Measurements from ENCODE around the gene TAL1.

DNA sequence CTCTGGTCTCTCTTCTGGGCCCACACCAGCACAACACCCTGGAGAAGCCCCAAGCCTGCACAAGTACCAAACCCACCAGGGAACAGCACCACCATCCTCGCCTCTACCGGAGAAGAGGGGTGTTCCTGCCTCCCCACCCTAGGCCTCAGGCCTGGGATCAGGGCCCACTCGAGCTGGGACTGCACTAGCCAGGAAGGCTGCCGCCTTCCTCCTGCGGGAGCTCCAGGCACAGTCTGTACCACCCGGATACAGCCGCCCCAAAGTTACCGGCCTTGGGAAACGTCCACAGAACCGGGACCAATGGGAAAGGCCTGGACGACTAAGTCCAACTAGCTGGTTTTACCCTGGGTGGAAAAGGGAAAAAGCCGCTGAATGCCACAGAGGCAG is 3.4 kb downstream of the TAL1 start:
- TF ChIP-seq RCOR2 (CRISPR knock-in tag; IDR thresholded peaks at IDR 0.05) = no peak
- TF ChIP-seq, protein P1, sequence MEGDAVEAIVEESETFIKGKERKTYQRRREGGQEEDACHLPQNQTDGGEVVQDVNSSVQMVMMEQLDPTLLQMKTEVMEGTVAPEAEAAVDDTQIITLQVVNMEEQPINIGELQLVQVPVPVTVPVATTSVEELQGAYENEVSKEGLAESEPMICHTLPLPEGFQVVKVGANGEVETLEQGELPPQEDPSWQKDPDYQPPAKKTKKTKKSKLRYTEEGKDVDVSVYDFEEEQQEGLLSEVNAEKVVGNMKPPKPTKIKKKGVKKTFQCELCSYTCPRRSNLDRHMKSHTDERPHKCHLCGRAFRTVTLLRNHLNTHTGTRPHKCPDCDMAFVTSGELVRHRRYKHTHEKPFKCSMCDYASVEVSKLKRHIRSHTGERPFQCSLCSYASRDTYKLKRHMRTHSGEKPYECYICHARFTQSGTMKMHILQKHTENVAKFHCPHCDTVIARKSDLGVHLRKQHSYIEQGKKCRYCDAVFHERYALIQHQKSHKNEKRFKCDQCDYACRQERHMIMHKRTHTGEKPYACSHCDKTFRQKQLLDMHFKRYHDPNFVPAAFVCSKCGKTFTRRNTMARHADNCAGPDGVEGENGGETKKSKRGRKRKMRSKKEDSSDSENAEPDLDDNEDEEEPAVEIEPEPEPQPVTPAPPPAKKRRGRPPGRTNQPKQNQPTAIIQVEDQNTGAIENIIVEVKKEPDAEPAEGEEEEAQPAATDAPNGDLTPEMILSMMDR (CRISPR knock-in tag; IDR thresholded peaks at IDR 0.05) = no peak
- TF ChIP-seq, protein P2, sequence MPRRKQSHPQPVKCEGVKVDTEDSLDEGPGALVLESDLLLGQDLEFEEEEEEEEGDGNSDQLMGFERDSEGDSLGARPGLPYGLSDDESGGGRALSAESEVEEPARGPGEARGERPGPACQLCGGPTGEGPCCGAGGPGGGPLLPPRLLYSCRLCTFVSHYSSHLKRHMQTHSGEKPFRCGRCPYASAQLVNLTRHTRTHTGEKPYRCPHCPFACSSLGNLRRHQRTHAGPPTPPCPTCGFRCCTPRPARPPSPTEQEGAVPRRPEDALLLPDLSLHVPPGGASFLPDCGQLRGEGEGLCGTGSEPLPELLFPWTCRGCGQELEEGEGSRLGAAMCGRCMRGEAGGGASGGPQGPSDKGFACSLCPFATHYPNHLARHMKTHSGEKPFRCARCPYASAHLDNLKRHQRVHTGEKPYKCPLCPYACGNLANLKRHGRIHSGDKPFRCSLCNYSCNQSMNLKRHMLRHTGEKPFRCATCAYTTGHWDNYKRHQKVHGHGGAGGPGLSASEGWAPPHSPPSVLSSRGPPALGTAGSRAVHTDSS (CRISPR knock-in tag; conservative IDR thresholded peaks at IDR 0.05) = no peak
- TF ChIP-seq YY1 (IDR thresholded peaks at IDR 0.05; ENCODE audit: insufficient read depth, insufficient replicate concordance, low read depth, low read length) = no peak
- TF ChIP-seq GABPA (IDR thresholded peaks at IDR 0.05; ENCODE audit: low read depth, low read length) = no peak
- TF ChIP-seq GABPA (CRISPR knock-in tag; IDR thresholded peaks at IDR 0.05; ENCODE audit: low read depth) = no peak
- TF ChIP-seq, protein P3, sequence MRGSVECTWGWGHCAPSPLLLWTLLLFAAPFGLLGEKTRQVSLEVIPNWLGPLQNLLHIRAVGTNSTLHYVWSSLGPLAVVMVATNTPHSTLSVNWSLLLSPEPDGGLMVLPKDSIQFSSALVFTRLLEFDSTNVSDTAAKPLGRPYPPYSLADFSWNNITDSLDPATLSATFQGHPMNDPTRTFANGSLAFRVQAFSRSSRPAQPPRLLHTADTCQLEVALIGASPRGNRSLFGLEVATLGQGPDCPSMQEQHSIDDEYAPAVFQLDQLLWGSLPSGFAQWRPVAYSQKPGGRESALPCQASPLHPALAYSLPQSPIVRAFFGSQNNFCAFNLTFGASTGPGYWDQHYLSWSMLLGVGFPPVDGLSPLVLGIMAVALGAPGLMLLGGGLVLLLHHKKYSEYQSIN (CRISPR knock-in tag; IDR thresholded peaks at IDR 0.05; ENCODE audit: borderline replicate concordance) = no peak
- TF ChIP-seq KLF13 (CRISPR knock-in tag; IDR thresholded peaks at IDR 0.05) = no peak
- no peak for TF ChIP-seq STAG1 (CRISPR knock-in tag; IDR thresholded peaks at IDR 0.05)
- no peak for TF ChIP-seq SOX5 (CRISPR knock-in tag; IDR thresholded peaks at IDR 0.05; ENCODE audit: borderline replicate concordance)
